ENCODE measurements around the gene C2. TPM values are rescaled to one million over a fixed set of nuclear protein-coding genes. Genes with fewer than 3 reads are reported as not detected.

The C2 gene
- 0.21 to 0.68 TPM (median 0.31 TPM) in 5 replicates for total RNA-seq (2022; extraction: Qiagen RNA extraction)

GRCh38 chr6:31927242-31927862 is at the start of gene C2:
TSS of gene C2 (plus strand) at chr6:31927717. CDS start at chr6:31927753, 36 bp downstream.

DNA sequence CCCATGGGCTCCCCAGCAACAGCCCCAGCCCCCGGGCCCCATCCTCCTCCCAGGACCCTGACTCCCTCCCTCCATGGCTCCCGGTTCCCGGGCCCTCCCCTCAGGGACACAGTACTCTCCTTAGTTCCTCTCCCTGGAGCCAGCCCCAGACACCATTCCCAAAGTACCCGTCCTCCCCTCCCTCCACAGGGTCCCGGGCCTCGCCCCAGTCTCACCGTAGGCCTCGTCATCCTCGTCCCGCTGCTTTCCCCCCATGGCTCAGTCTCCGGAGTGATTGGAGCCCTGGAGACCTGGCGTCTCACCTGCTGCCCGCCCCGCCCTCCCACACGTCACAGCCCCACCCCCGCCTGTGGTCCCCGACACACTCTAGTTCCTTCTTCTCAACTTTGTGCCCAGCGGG is 48.8 kb upstream of the C2 start, which contains the start of gene SLC44A4:
Gene SLC44A4 (minus strand): TSS at position 272 of the 400 bp plus-strand sequence. CDS start 17 bp downstream, at position 255.

DNA sequence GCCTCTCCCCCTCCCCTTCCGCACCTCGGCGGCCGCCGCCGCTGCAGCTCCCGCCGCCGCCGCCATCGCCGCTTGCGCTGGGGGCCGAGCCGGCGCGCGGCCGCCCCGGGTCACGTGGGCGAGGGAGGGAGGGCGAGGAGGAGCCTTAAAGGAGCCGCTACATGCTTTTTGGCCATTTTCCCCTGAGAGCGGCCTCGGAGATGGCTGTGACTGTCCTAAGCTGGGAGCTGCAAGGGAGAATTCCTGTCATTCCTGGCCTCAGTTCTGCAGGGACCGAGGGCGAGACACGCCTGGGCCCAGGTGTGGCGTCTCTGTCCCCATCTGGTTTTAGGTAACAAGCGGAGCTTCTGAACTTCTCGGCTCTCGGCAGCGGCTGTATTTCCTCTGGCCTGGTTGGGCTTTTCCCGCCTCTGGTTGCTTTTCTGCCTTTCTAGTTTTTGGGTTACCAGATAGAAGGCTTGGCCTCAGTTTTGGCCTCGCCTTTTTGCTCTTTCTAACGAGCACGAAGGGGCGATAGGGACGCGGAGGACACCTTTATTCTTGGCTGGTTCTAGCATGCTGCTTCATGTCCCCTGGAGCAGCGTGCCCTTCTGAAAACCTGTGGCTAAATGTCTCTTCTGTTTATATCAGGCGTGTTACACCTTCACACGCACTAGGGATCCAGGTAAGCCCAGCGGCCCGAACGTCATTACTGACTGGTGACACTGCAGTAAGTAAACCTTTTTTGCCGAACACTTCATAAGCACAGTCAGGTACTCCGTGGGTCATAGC is 29.7 kb upstream of the C2 start, which contains the start of gene EHMT2:
Gene EHMT2 (minus strand): TSS at position 87 of the 771 bp plus-strand sequence. CDS start 21 bp downstream, at position 66.

GRCh38 chr6:31901953-31902643 is 25.4 kb upstream of the C2 start, which contains the start of gene ZBTB12:
TSS of gene ZBTB12 (minus strand) at chr6:31902086. CDS start at chr6:31901305, 781 bp downstream.

GRCh38 chr6:31945507-31946369 is 18.2 kb downstream of the C2 start, which contains the start of gene CFB:
TSS of gene CFB (plus strand) at chr6:31946095. CDS start at chr6:31946222, 127 bp downstream.

DNA sequence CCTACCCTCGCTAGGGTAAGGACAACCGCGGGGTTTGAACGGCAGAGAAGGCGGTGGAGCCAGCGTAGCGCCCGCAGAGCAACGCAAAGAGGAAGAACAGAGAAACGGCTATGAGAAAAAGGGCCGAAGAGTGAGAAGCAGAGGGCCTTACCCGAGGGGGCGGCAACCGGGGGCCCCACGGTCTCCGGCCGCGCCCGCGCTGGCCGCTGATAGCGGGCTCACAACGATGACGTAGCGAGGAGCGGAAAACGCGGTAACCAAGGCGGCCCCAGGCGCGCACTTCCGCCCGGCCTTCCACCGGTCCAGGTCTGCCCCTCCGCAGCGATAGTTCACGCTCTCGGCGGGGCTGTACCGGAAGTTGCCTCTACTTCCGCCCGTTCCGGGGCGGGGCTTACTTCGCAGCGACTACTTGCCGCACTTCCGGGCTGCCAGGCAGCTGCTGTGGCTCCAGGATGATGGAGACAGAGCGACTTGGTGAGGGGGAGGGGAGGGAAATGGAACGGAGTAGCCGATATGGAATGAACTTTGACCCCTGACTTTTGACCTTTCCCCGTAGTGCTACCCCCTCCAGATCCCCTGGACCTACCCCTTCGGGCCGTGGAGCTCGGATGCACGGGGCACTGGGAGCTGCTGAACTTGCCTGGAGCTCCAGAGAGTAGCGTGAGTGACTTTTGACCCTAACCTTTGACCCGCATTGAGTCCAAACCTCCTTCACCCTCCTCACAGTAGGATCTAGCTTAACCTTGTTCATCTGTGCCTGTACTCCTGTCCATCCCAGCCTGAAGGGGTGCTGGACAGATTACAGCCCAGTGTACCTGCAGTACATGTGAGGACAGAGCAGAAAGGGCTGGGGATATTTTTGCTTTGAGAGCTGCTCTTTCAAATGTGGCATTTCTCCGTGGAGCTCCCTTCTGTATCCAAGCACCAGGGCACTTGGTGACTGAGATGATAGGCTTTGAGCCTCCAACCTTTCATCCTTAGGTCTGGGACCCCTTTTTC is 31.5 kb downstream of the C2 start, which contains the start of the genes NELFE and SKIC2:
Gene NELFE (minus strand): TSS at position 231 of the 999 bp plus-strand sequence. CDS start 525 bp downstream, outside the sequence.
Gene SKIC2 (plus strand): TSS at position 435 of the 999 bp plus-strand sequence. CDS start 18 bp downstream, at position 453.

GRCh38 chr6:31971993-31972708 is 44.6 kb downstream of the C2 start, which contains the start of gene DXO:
TSS of gene DXO (minus strand) at chr6:31972138. CDS start at chr6:31971675, 463 bp downstream.

DNA sequence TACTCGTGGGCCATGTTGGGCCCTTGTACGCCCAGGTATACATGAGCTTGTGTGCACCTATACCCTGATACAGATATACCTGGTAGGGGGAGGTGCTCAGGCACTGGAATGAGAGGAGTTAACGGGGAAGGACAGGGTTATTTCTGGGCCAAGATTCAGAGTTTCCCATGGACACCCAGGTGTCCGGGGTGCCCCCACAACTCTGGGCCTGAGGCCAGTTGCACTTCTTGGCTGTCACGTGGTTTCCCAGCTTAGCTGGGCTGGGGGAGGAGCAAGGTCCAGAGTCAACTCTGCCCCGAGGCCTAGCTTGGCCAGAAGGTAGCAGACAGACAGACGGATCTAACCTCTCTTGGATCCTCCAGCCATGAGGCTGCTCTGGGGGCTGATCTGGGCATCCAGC is 54.2 kb downstream of the C2 start, which contains the start of gene C4A:
Gene C4A (plus strand): TSS at position 314 of the 400 bp plus-strand sequence. CDS start 51 bp downstream, at position 365.

Other genes starting within 250 kb of the C2 start
- gene LY6G5C, start 246.7 kb upstream of the C2 start, total RNA-seq (2022; extraction: Qiagen RNA extraction): 1.1 to 2.0 TPM (median 1.6 TPM) in 5 replicates
- 16.5 to 20.4 TPM (median 19.3 TPM) in 5 replicates for gene ABHD16A, start 224.4 kb upstream of the C2 start, total RNA-seq (2022; extraction: Qiagen RNA extraction)
- not detected in 5 replicates for gene LY6G6F, start 220.9 kb upstream of the C2 start, total RNA-seq (2022; extraction: Qiagen RNA extraction)
- gene LY6G6D, start 212.4 kb upstream of the C2 start, total RNA-seq (2022; extraction: Qiagen RNA extraction): not detected in 5 replicates
- gene LY6G6C, start 206.0 kb upstream of the C2 start, total RNA-seq (2022; extraction: Qiagen RNA extraction): 0.09 to 0.12 TPM (median 0.10 TPM) in 3 of 5 replicates, not detected in the others
- not detected in 5 replicates for gene MPIG6B, start 204.3 kb upstream of the C2 start, total RNA-seq (2022; extraction: Qiagen RNA extraction)
- gene DDAH2, start 198.4 kb upstream of the C2 start, total RNA-seq (2022; extraction: Qiagen RNA extraction): 28.8 to 35.0 TPM (median 32.1 TPM) in 5 replicates
- 497 to 519 TPM (median 513 TPM) in 5 replicates for gene CLIC1, start 191.2 kb upstream of the C2 start, total RNA-seq (2022; extraction: Qiagen RNA extraction)
- gene MSH5, start 187.7 kb upstream of the C2 start, total RNA-seq (2022; extraction: Qiagen RNA extraction): 11.5 to 15.5 TPM (median 14.0 TPM) in 5 replicates
- 2.7 to 4.9 TPM (median 4.1 TPM) in 5 replicates for gene SAPCD1, start 165.1 kb upstream of the C2 start, total RNA-seq (2022; extraction: Qiagen RNA extraction)
- gene VWA7, start 150.4 kb upstream of the C2 start, total RNA-seq (2022; extraction: Qiagen RNA extraction): 1.5 to 2.0 TPM (median 1.8 TPM) in 5 replicates
- 47.0 to 60.8 TPM (median 59.2 TPM) in 5 replicates for gene VARS1, start 132.0 kb upstream of the C2 start, total RNA-seq (2022; extraction: Qiagen RNA extraction)
- 48.5 to 67.7 TPM (median 60.4 TPM) in 5 replicates for gene LSM2, start 120.8 kb upstream of the C2 start, total RNA-seq (2022; extraction: Qiagen RNA extraction)
- 1.5 to 2.2 TPM (median 1.8 TPM) in 5 replicates for gene HSPA1L, start 112.4 kb upstream of the C2 start, total RNA-seq (2022; extraction: Qiagen RNA extraction)
- 250 to 374 TPM (median 304 TPM) in 5 replicates for gene HSPA1A, start 112.2 kb upstream of the C2 start, total RNA-seq (2022; extraction: Qiagen RNA extraction)
- 191 to 290 TPM (median 231 TPM) in 5 replicates for gene HSPA1B, start 100.0 kb upstream of the C2 start, total RNA-seq (2022; extraction: Qiagen RNA extraction)
- gene NEU1, start 64.9 kb upstream of the C2 start, total RNA-seq (2022; extraction: Qiagen RNA extraction): 23.0 to 37.8 TPM (median 29.3 TPM) in 5 replicates
- gene SLC44A4, start 48.7 kb upstream of the C2 start, total RNA-seq (2022; extraction: Qiagen RNA extraction): 0.06 to 0.16 TPM in 2 of 5 replicates, not detected in the others
- 25.9 to 35.4 TPM (median 32.0 TPM) in 5 replicates for gene EHMT2, start 30.0 kb upstream of the C2 start, total RNA-seq (2022; extraction: Qiagen RNA extraction)
- 3.4 to 5.3 TPM (median 4.6 TPM) in 5 replicates for gene ZBTB12, start 25.6 kb upstream of the C2 start, total RNA-seq (2022; extraction: Qiagen RNA extraction)
- gene CFB, start 18.4 kb downstream of the C2 start, total RNA-seq (2022; extraction: Qiagen RNA extraction): 1.5 to 3.3 TPM (median 2.4 TPM) in 5 replicates
- 74.7 to 85.0 TPM (median 75.1 TPM) in 5 replicates for gene NELFE, start 31.3 kb downstream of the C2 start, total RNA-seq (2022; extraction: Qiagen RNA extraction)
- 21.0 to 27.3 TPM (median 25.4 TPM) in 5 replicates for gene SKIC2, start 31.5 kb downstream of the C2 start, total RNA-seq (2022; extraction: Qiagen RNA extraction)
- 11.7 to 13.4 TPM (median 12.5 TPM) in 5 replicates for gene DXO, start 44.4 kb downstream of the C2 start, total RNA-seq (2022; extraction: Qiagen RNA extraction)
- gene C4A, start 54.3 kb downstream of the C2 start, total RNA-seq (2022; extraction: Qiagen RNA extraction): 0.48 to 1.5 TPM (median 1.1 TPM) in 5 replicates
- 0.46 to 1.7 TPM (median 0.76 TPM) in 5 replicates for gene C4B, start 87.1 kb downstream of the C2 start, total RNA-seq (2022; extraction: Qiagen RNA extraction)
- gene CYP21A2, start 110.7 kb downstream of the C2 start, total RNA-seq (2022; extraction: Qiagen RNA extraction): not detected in 5 replicates
- 0.32 to 0.72 TPM (median 0.56 TPM) in 5 replicates for gene TNXB, start 181.6 kb downstream of the C2 start, total RNA-seq (2022; extraction: Qiagen RNA extraction)
- gene ATF6B, start 200.5 kb downstream of the C2 start, total RNA-seq (2022; extraction: Qiagen RNA extraction): 27.4 to 38.6 TPM (median 36.1 TPM) in 5 replicates
- gene FKBPL, start 202.6 kb downstream of the C2 start, total RNA-seq (2022; extraction: Qiagen RNA extraction): 6.4 to 8.4 TPM (median 8.1 TPM) in 5 replicates
- 0.30 to 0.74 TPM (median 0.52 TPM) in 5 replicates for gene PRRT1, start 224.2 kb downstream of the C2 start, total RNA-seq (2022; extraction: Qiagen RNA extraction)
- gene PPT2, start 226.4 kb downstream of the C2 start, total RNA-seq (2022; extraction: Qiagen RNA extraction): 7.1 to 10.4 TPM (median 9.9 TPM) in 5 replicates
- gene EGFL8, start 236.9 kb downstream of the C2 start, total RNA-seq (2022; extraction: Qiagen RNA extraction): 1.4 to 2.6 TPM (median 1.9 TPM) in 5 replicates
- 33.3 to 41.7 TPM (median 40.0 TPM) in 5 replicates for gene AGPAT1, start 248.4 kb downstream of the C2 start, total RNA-seq (2022; extraction: Qiagen RNA extraction)

All from A549 treated with CORT108297 at 1 μM for 4 hours (cell line).